Right lobe of liver (tissue), 6 donors: ENCODE data around the gene METTL16. TPM values are rescaled to one million over a fixed set of nuclear protein-coding genes. Genes with fewer than 3 reads are reported as not detected.

Experiments
- ATAC-seq, 4 donors: fragments of 200-7000 bp; cut with Tn5 transposase; one replicate each; pipeline ENCODE4 v1.9.1; 2020; ENCODE audit warnings: mild to moderate bottlenecking in 4 of 4, moderate library complexity in 4 of 4
- DNase-seq, 3 donors: peaks; one replicate each; pipeline ENCODE4 v3.0.0-alpha.2; 2020
- H3K27ac ChIP-seq, 3 donors: fragments of 200-600 bp; one replicate each; pipeline ENCODE4 v1.8.0; 2022
- H3K27me3 ChIP-seq, 2 donors: fragments of 200-600 bp; one replicate each; pipeline ENCODE4 v1.8.0; 2022
- H3K36me3 ChIP-seq, 4 donors: fragments of 200-600 bp; sonication (generic) in 1 of 4; one replicate each; pipeline versions ENCODE4 v1.5.1 to v1.8.0; 2017 to 2022; ENCODE audit warnings: control low read depth in 1 of 4
- H3K4me1 ChIP-seq, 4 donors: fragments of 200-600 bp; sonication (generic) in 1 of 4; one replicate each; pipeline versions ENCODE4 v1.5.1 to v1.8.0; 2017 to 2022; ENCODE audit warnings: control low read depth in 1 of 4
- H3K4me3 ChIP-seq, 3 donors: fragments of 200-600 bp; one replicate each; pipeline ENCODE4 v1.8.0; 2022
- H3K9me3 ChIP-seq, 4 donors: fragments of 200-600 bp; sonication (generic) in 1 of 4; one replicate each; pipeline versions ENCODE4 v1.5.1 to v1.8.0; 2017 to 2022; ENCODE audit warnings: control low read depth in 1 of 4
- POLR2A ChIP-seq: fragments of 450-650 bp; IDR thresholded peaks from one replicate; pipeline ENCODE4 v1.6.1; 2017; ENCODE audit warnings: antibody characterized with exemption, mild to moderate bottlenecking
- WGBS: methylation state at CpG from one replicate; pipeline ENCODE4 v1.1.6; 2018; ENCODE audit warnings: low coverage, low lambda C conversion rate; ENCODE audit not compliant: insufficient coverage; ENCODE audit errors: missing lambda C conversion rate; 5-methylcytosine and 5-hydroxymethylcytosine counted together
- intact Hi-C, 2 donors: fragments of 100-400 bp; cut with DNase I; formaldehyde crosslinking; loops; one replicate each; pipeline versions ENCODE4 v1.11.2 to v1.14.1; 2022
- total RNA-seq, 6 experiments: library from RNA; depleted of rRNA in 2 of 6; stranded (reverse); fragments of >200 nt in 2 of 6; fragmentation: NEBNext Ultra II Directional in 3 of 6; extraction: Animal tissue kit (Norgen Biotek cat#: 25700) in 3 of 6; gene quantifications; one replicate each; pipeline versions ENCODE4 v1.1.0 to v1.2.4, GENCODE V29; 2016 to 2023
- TF ChIP-seq, protein P1 (sequence below), 4 donors: fragments of 200-600 bp in 3 of 4; fragments of 450-650 bp in 1 of 4; IDR thresholded peaks; one replicate each; pipeline versions ENCODE4 v1.5.1 to v1.8.0; 2016 to 2022; ENCODE audit warnings: antibody characterized with exemption in 4 of 4, mild to moderate bottlenecking in 2 of 4
- donor health status: DM: no; HTN: yes; CAD: no.
- donor health status: DM: no; HTN: no; CAD: no.
- donor health status: DM: no; HTN: no; CAD: no.
- donor health status: DM: no; HTN: yes; CAD: no.
- donor health status: DM: no; HTN: yes; CAD: no.

METTL16 gene
- total RNA-seq, 6 experiments from 2014 or later, result 8.4 to 12.1 (median 9.3) TPM

DNA sequence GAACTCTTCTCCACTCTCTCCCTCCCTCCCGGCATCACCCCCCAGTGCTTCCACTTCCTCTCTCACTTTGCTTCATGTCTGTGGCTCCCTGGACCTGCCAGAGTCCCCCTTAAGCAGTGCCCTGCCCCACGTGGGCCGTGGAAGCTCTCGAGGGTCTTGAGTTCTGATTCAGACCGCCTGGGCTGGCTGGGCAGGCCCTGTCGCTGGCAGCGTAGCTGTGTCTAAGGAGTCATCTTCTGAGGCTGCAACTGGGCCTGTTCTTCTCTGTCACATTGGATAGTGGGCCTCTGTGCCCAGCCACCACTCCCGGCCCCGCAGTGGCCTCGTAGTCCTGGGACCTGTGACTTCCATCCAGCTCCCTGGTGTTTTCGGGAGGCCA lies 141.5 kb downstream of the METTL16 start:
- TF ChIP-seq, protein P1, sequence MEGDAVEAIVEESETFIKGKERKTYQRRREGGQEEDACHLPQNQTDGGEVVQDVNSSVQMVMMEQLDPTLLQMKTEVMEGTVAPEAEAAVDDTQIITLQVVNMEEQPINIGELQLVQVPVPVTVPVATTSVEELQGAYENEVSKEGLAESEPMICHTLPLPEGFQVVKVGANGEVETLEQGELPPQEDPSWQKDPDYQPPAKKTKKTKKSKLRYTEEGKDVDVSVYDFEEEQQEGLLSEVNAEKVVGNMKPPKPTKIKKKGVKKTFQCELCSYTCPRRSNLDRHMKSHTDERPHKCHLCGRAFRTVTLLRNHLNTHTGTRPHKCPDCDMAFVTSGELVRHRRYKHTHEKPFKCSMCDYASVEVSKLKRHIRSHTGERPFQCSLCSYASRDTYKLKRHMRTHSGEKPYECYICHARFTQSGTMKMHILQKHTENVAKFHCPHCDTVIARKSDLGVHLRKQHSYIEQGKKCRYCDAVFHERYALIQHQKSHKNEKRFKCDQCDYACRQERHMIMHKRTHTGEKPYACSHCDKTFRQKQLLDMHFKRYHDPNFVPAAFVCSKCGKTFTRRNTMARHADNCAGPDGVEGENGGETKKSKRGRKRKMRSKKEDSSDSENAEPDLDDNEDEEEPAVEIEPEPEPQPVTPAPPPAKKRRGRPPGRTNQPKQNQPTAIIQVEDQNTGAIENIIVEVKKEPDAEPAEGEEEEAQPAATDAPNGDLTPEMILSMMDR (IDR thresholded peaks at IDR 0.05), result no peak
- TF ChIP-seq POLR2A, result no peak
- no peaks in the 10 kb centered on the region for H3K9me3 ChIP-seq
- 75% methylated on average over 7 of the region's 11 CpGs for WGBS
- H3K36me3 ChIP-seq, result no peaks in the 10 kb centered on the region
- no peaks in the 10 kb centered on the region for H3K4me1 ChIP-seq
- ATAC-seq (no peak), DNase-seq (no peak)
- H3K4me3 ChIP-seq, result no peak overlapping the region
- no peaks in the 10 kb centered on the region for H3K27me3 ChIP-seq
- intact Hi-C loops, result no loop called here
- no peak overlapping the region for H3K27ac ChIP-seq

DNA sequence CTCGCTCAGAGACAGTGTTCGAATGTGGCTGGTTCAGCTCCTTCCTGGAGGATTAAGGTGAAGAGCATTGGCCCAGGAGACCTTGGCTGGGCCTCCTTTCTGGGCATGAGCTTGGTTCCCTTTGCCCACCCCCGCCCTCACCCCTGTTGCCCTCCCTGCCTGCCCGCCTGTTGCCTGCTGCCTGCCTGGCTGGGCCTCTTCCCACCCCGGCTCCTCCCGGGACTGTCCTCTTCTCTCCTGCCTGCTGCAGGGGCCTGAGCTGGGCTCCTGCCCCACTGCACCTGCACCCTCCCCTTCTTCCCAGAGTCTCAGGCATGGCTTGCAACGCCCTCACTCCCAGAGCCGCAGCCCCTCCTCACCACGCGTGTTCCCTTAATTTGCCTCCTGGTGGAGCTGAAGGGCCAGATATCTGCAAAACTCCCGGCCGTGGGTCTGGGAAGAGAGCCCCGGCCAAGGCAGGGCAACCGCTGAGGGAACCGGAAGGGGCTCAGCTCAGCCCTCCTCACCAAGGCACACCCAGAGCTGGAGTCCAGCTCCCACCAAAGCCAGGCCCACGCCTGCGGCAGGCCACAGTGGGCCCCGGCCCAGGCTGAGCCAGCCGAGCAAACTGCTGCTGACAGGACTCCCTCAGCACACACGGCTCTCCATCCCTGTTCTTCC lies 142.0 kb downstream of the METTL16 start:
- Histone ChIP-seq H3K4me3 (no peak overlapping the region), H3K27ac (no peak overlapping the region), H3K36me3 (peaks cover 0 to 2% (median 0%) of the 10 kb centered on the region in 4 donors), H3K4me1 (no peaks in the 10 kb centered on the region), H3K27me3 (no peaks in the 10 kb centered on the region), H3K9me3 (no peaks in the 10 kb centered on the region)
- TF ChIP-seq, protein P1 (IDR thresholded peaks at IDR 0.05), result no peak
- TF ChIP-seq POLR2A, result no peak
- intact Hi-C loops, result no loop called here
- WGBS, result 83% methylated on average over 3 of the region's 20 CpGs
- ATAC-seq (no peak), DNase-seq (no peak)

DNA sequence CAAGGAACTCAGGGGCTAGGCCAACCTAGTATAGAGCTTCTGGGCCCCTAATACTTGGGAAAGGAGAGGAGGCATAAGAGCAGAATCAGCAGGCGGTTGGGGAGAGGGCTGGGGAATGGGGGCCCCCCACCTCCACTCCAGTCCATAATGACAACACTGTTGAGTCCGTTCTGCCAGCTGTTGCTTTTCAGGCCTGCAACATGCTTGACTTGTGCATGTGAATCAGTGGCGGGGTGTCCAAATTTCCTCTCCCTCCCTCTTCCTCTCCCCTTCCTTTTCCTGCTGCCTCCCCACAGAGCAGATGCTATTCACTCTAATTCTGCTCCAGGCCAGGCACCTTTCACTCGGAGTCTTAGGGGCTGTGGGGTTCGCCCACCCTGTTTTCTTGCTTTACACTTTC lies 142.6 kb downstream of the METTL16 start:
- Histone ChIP-seq H3K4me3 (no peak overlapping the region), H3K4me1 (no peaks in the 10 kb centered on the region), H3K27me3 (no peaks in the 10 kb centered on the region), H3K27ac (no peak overlapping the region), H3K36me3 (peaks cover 0 to 2% (median 0%) of the 10 kb centered on the region in 4 donors), H3K9me3 (no peaks in the 10 kb centered on the region)
- ATAC-seq (no peak), DNase-seq (no peak)
- TF ChIP-seq POLR2A, result no peak
- TF ChIP-seq, protein P1 (IDR thresholded peaks at IDR 0.05), result no peak
- intact Hi-C loops, result no loop called here
- 56% methylated on average over 4 of the region's 5 CpGs for WGBS

DNA sequence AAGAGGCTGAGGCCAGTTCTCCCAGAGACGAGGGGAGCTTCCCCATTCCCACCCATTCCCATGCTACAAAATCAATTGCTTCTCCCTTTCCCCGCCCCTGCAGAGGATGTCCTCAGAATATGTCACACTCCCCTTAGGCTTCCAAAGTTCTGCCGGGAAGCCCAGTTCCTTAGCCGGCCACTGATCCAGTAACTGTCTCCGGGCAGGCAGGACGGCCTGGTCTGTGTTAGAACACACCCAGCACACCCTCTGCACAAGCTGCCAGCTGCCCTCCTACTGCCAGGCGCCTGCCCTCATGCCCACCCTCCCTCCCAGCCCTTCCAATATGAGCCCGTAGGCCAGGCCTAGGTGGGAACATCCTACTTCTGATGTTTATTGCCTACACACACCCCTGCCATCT lies 143.3 kb downstream of the METTL16 start:
- H3K9me3 ChIP-seq, result no peaks in the 10 kb centered on the region
- 100% methylated on average over 4 of the region's 8 CpGs for WGBS
- H3K27ac ChIP-seq, result no peak overlapping the region
- ATAC-seq (no peak), DNase-seq (no peak)
- intact Hi-C loops, result no loop called here
- TF ChIP-seq POLR2A, result no peak
- TF ChIP-seq, protein P1 (IDR thresholded peaks at IDR 0.05), result no peak
- H3K4me3 ChIP-seq, result no peak overlapping the region
- peaks cover 0 to 2% (median 0%) of the 10 kb centered on the region in 4 donors for H3K36me3 ChIP-seq
- H3K4me1 ChIP-seq, result no peaks in the 10 kb centered on the region
- no peaks in the 10 kb centered on the region for H3K27me3 ChIP-seq
